A549 (cell line): Measurements from ENCODE around the gene PARP1. TPM values are rescaled to one million over a fixed set of nuclear protein-coding genes. Genes with fewer than 3 reads are reported as not detected.

Experiments used
- ATAC-seq, 2 experiments: fragments of 200-7000 bp in 1 of 2; fragments of >200 bp in 1 of 2; cut with Nextera tagmentation in 1 of 2; cut with Tn5 transposase in 1 of 2; 3 replicates each; pipeline versions ENCODE4 v1.8.0 to v1.9.1; 2018 to 2020; ENCODE audit warnings: mild to moderate bottlenecking in 1 of 2, moderate library complexity in 1 of 2
- CTCF ChIA-PET: fragments of 300-600 bp; sonication (Branson Sonifier 250); formaldehyde crosslinking; extraction: SDS; loops from one replicate; lab custom pipeline; 2021; ENCODE audit warnings: antibody characterized with exemption, inconsistent platforms; lab: Yijun Ruan, JAX
- POLR2A ChIA-PET: fragments of 350-600 bp; formaldehyde crosslinking; extraction: SDS; loops from one replicate; lab custom pipeline; 2021; ENCODE audit warnings: antibody characterized with exemption, inconsistent platforms; lab: Yijun Ruan, JAX
- DNase-seq, 2 experiments: peaks; one replicate each; pipeline versions ENCODE4 v3.0.0 to v3.0.0-alpha.2; 2011 to 2016; ENCODE audit warnings: low read depth in 1 of 2, low spot score in 1 of 2
- FAIRE-seq: peaks from 2 replicates; lab custom pipeline; 2011; peaks lifted over from hg19 to GRCh38; lab: Jason Lieb, UNC
- H3K27ac ChIP-seq, 2 experiments: fragments of >200 bp; sonication (Bioruptor Twin); formaldehyde crosslinking; 3 replicates each; pipeline ENCODE4 v1.5.1; 2016 to 2017
- H3K4me1 ChIP-seq: fragments of >200 bp; sonication (Bioruptor Twin); formaldehyde crosslinking; 3 replicates; pipeline ENCODE4 v1.6.1; 2016
- H3K4me2 ChIP-seq: fragments of >200 bp; sonication (Bioruptor Twin); formaldehyde crosslinking; 3 replicates; pipeline ENCODE4 v1.6.1; 2016
- H3K4me3 ChIP-seq: fragments of >200 bp; sonication (Bioruptor Twin); formaldehyde crosslinking; 3 replicates; pipeline ENCODE4 v1.5.1; 2016
- H3K9me3 ChIP-seq: fragments of >200 bp; sonication (Bioruptor Twin); formaldehyde crosslinking; 3 replicates; pipeline ENCODE4 v1.6.1; 2016
- CEBPB ChIP-seq, 2 experiments: fragments of >200 bp in 1 of 2; sonication (Bioruptor Twin) in 1 of 2; formaldehyde crosslinking in 1 of 2; IDR thresholded peaks; 2 replicates each; pipeline ENCODE4 v1.6.1; 2012 to 2016
- CHD4 ChIP-seq: fragments of 200-600 bp; sonication (generic); IDR thresholded peaks from 2 replicates; pipeline ENCODE4 v1.6.1; 2016; ENCODE audit warnings: antibody characterized with exemption, mild to moderate bottlenecking, borderline replicate concordance
- EP300 ChIP-seq, 2 experiments: fragments of >200 bp; sonication (Bioruptor Twin); formaldehyde crosslinking; IDR thresholded peaks; 2 replicates in 1 of 2; 3 replicates in 1 of 2; pipeline ENCODE4 v1.6.1; 2016 to 2017
- FOSL2 ChIP-seq, 2 experiments: fragments of 450-650 bp in 1 of 2; fragments of >200 bp in 1 of 2; sonication (Bioruptor Twin) in 1 of 2; formaldehyde crosslinking; IDR thresholded peaks; 2 replicates each; pipeline versions ENCODE4 v1.5.0 to v1.6.1; 2016 to 2020; ENCODE audit warnings: mild to moderate bottlenecking in 1 of 2, moderate library complexity in 1 of 2
- HDAC2 ChIP-seq: fragments of 200-600 bp; sonication (generic); IDR thresholded peaks from 2 replicates; pipeline ENCODE4 v1.6.1; 2016
- HOXA7 ChIP-seq: fragments of 250-450 bp; sonication (Bioruptor Pico); IDR thresholded peaks from 2 replicates; pipeline ENCODE4 v1.5.0; 2020; ENCODE audit warnings: mild to moderate bottlenecking, moderate library complexity
- HOXB13 ChIP-seq: fragments of 250-450 bp; sonication (Bioruptor Pico); IDR thresholded peaks from 2 replicates; pipeline ENCODE4 v1.5.0; 2020; ENCODE audit warnings: low read depth, mild to moderate bottlenecking, moderate library complexity
- JUN ChIP-seq, 2 experiments: fragments of >200 bp; sonication (Bioruptor Twin); formaldehyde crosslinking; IDR thresholded peaks; 2 replicates in 1 of 2; 3 replicates in 1 of 2; pipeline ENCODE4 v1.6.1; 2016 to 2017
- JUNB ChIP-seq: fragments of >200 bp; sonication (Bioruptor Twin); formaldehyde crosslinking; IDR thresholded peaks from 2 replicates; pipeline ENCODE4 v1.6.1; 2016
- MAFK ChIP-seq: fragments of 450-650 bp; IDR thresholded peaks from 2 replicates; pipeline ENCODE4 v1.6.1; 2014; ENCODE audit not compliant: partially characterized antibody
- NR3C1 ChIP-seq: fragments of >200 bp; sonication (Bioruptor Twin); formaldehyde crosslinking; IDR thresholded peaks from 3 replicates; pipeline ENCODE4 v1.6.1; 2017
- POLR2A ChIP-seq: IDR thresholded peaks from 2 replicates; pipeline ENCODE4 v1.6.1; 2012; ENCODE audit warnings: mild to moderate bottlenecking, low read length
- RAD21 ChIP-seq, 2 experiments: fragments of >200 bp in 1 of 2; sonication (Bioruptor Twin) in 1 of 2; formaldehyde crosslinking in 1 of 2; IDR thresholded peaks in 1 of 2; conservative IDR thresholded peaks in 1 of 2; 2 replicates in 1 of 2; 3 replicates in 1 of 2; pipeline ENCODE4 v1.6.1; 2012 to 2018; ENCODE audit warnings: inconsistent platforms in 1 of 2
- RARB ChIP-seq: fragments of 250-450 bp; sonication (Bioruptor Pico); IDR thresholded peaks from 2 replicates; pipeline ENCODE4 v1.8.0; 2021; ENCODE audit warnings: mild to moderate bottlenecking, moderate library complexity
- RCOR1 ChIP-seq: fragments of 150-350 bp; IDR thresholded peaks from 2 replicates; pipeline ENCODE4 v1.6.1; 2014; ENCODE audit warnings: antibody characterized with exemption, low read length, low read depth
- TP53 ChIP-seq: fragments of 250-450 bp; sonication (Bioruptor Pico); IDR thresholded peaks from 2 replicates; pipeline ENCODE4 v1.5.0; 2021; ENCODE audit warnings: mild to moderate bottlenecking, moderate library complexity
- ZFP36 ChIP-seq: fragments of 450-650 bp; IDR thresholded peaks from 2 replicates; pipeline ENCODE4 v1.6.1; 2014; ENCODE audit warnings: borderline replicate concordance; ENCODE audit not compliant: partially characterized antibody
- ZNF302 ChIP-seq: fragments of 250-450 bp; sonication (Bioruptor Pico); IDR thresholded peaks from 2 replicates; pipeline ENCODE4 v1.9.0; 2021; ENCODE audit warnings: inconsistent platforms, mild to moderate bottlenecking, moderate library complexity
- ZSCAN20 ChIP-seq: fragments of 250-450 bp; sonication (Bioruptor Pico); IDR thresholded peaks from 2 replicates; pipeline ENCODE4 v1.8.0; 2022; ENCODE audit warnings: mild to moderate bottlenecking, moderate library complexity
- WGBS: methylation state at CpG from one replicate; pipeline ENCODE4 v1.1.6; 2017; ENCODE audit errors: missing lambda C conversion rate; 5-methylcytosine and 5-hydroxymethylcytosine counted together
- polyA plus RNA-seq, 4 experiments: library from polyadenylated mRNA; depleted of rRNA in 3 of 4; stranded (reverse); fragments of >200 nt; fragmentation: RNase III in 1 of 4; extraction: RNeasy Plus Mini Kit Qiagen cat#74134 plus additional on column Dnase treatment in 1 of 4; gene quantifications; 2 replicates in 3 of 4; 3 replicates in 1 of 4; pipeline ENCODE4 v1.2.3, GENCODE V29; 2011 to 2017
- TF ChIP-seq, protein P1 (sequence below): IDR thresholded peaks from 2 replicates; pipeline ENCODE4 v1.6.1; 2012
- TF ChIP-seq, protein P2 (sequence below): fragments of >200 bp; sonication (Bioruptor Twin); formaldehyde crosslinking; IDR thresholded peaks from 3 replicates; pipeline ENCODE4 v1.5.1; 2016
- TF ChIP-seq, protein P3 (sequence below): fragments of 250-450 bp; sonication (Bioruptor Pico); IDR thresholded peaks from 2 replicates; pipeline ENCODE4 v1.5.0; 2020; ENCODE audit warnings: low read depth, mild to moderate bottlenecking, moderate library complexity
- TF ChIP-seq, protein P4 (sequence below): fragments of 250-450 bp; sonication (Bioruptor Pico); IDR thresholded peaks from 2 replicates; pipeline ENCODE4 v1.5.0; 2021; ENCODE audit warnings: mild to moderate bottlenecking, moderate library complexity, borderline replicate concordance
- TF ChIP-seq, protein P5 (sequence below): fragments of 450-650 bp; IDR thresholded peaks from 2 replicates; pipeline ENCODE4 v1.6.1; 2014; ENCODE audit warnings: antibody characterized with exemption

PARP1 gene
- polyA plus RNA-seq, 2 of the 4 experiments (the other 2 are of a cell fraction), result 125 to 134 TPM

DNA sequence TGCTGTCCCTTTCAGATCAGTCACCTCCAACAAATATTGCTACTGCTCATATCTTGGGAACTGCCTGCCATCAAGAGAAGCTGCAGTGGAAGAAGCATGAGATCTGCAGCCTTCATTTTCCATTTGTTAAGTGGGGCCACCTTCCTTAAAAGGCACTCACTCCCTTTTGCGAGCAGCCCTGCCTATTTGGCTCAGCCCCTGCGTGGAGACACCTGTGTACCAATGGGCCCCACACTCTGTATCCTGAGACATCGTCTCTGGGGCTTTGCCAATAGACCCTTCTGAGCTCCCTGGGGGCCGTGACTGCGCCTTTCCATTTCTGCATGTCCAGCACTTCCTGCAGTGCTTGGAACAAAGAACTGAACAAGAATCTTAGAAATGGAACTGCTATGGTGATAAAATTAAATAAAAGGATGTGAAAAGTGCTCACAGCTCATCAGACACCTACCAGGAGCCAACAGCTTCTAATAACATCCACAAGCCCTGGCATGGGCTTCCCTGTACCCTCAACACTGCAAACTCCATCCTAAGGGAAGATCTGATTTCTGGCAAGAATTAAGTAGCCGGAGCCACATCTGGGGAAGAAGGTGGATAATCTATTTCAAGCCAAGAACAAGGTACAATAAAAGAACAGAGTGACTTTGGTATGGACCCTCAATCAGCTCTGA is 36.7 kb downstream of the PARP1 start:
- CTCF ChIA-PET, result interaction anchor here (1.0 to 1.6 kb wide), 3 partner anchors 13 to 246 kb away, joined by 3 to 8 read pairs (median 4); partner anchors contain the start of gene PARP1
- H3K4me1 ChIP-seq, result no peaks in the 10 kb centered on the region
- DNase-seq (no peak), ATAC-seq (no peak), FAIRE-seq (no peak)
- H3K9me3 ChIP-seq, result no peaks in the 10 kb centered on the region
- TF ChIP-seq RAD21 (conservative IDR thresholded peaks at IDR 0.05 in 1 of 2, IDR thresholded peaks at IDR 0.05 in 1 of 2) (no peak), CEBPB (IDR thresholded peaks at IDR 0.05) (no peak), ZNF302 (no peak), JUNB (no peak), FOSL2 (IDR thresholded peaks at IDR 0.05) (no peak), FOSL2 (CRISPR knock-in tag; IDR thresholded peaks at IDR 0.05) (no peak), RCOR1 (no peak), NR3C1 (no peak), MAFK (no peak), ZSCAN20 (no peak), HDAC2 (no peak), RARB (no peak), EP300 (IDR thresholded peaks at IDR 0.05) (no peak), HOXB13 (CRISPR knock-in tag) (no peak), CHD4 (no peak)
- TF ChIP-seq, protein P1, sequence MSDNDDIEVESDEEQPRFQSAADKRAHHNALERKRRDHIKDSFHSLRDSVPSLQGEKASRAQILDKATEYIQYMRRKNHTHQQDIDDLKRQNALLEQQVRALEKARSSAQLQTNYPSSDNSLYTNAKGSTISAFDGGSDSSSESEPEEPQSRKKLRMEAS, result no peak
- TF ChIP-seq, protein P2, sequence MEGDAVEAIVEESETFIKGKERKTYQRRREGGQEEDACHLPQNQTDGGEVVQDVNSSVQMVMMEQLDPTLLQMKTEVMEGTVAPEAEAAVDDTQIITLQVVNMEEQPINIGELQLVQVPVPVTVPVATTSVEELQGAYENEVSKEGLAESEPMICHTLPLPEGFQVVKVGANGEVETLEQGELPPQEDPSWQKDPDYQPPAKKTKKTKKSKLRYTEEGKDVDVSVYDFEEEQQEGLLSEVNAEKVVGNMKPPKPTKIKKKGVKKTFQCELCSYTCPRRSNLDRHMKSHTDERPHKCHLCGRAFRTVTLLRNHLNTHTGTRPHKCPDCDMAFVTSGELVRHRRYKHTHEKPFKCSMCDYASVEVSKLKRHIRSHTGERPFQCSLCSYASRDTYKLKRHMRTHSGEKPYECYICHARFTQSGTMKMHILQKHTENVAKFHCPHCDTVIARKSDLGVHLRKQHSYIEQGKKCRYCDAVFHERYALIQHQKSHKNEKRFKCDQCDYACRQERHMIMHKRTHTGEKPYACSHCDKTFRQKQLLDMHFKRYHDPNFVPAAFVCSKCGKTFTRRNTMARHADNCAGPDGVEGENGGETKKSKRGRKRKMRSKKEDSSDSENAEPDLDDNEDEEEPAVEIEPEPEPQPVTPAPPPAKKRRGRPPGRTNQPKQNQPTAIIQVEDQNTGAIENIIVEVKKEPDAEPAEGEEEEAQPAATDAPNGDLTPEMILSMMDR, result no peak
- TF ChIP-seq, protein P3, sequence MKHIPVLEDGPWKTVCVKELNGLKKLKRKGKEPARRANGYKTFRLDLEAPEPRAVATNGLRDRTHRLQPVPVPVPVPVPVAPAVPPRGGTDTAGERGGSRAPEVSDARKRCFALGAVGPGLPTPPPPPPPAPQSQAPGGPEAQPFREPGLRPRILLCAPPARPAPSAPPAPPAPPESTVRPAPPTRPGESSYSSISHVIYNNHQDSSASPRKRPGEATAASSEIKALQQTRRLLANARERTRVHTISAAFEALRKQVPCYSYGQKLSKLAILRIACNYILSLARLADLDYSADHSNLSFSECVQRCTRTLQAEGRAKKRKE (CRISPR knock-in tag), result no peak
- POLR2A ChIA-PET, result no interaction called here
- no peak overlapping the region for H3K4me2 ChIP-seq
- H3K27ac ChIP-seq, result no peak overlapping the region
- no peak overlapping the region for H3K4me3 ChIP-seq
- WGBS, result 90% methylated on average over 6 of the region's 6 CpGs

DNA sequence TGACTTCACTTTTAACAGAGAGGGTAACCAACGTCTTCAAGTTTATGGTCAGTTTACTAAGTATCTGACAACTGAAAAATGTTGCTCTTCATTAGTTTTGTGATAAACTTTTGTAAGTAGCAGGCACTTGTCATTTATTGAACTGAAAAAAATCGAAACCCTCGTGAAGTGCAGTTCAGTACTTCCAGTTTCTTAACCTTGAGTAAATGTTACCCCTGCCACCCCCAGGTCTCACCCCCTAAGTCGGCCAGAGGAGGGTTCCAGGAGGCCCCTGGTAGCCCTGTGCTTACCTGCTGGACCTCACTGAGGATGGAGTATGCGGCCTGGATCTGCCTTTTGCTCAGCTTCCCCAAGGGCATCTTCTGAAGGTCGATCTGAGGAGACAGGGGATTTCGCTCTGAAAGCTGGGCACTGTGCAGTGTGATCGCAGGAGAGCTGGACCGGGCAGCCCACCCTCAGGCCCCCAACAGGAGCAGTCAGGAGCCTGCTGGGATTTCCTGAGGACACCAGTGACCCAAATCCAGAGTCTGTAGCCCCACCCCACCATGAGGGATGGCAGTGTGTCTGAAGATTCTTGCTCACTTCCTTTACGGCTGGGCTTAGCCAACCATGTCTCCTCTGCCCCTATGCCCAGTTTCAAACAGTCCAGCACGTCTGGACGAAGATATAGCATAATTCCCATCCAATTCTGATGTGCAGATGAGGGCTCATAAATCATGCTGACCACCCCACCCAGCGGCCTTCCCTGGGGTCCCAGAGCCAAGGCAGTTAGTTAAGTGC is 37.6 kb downstream of the PARP1 start:
- no peak for FAIRE-seq
- TF ChIP-seq EP300 (IDR thresholded peaks at IDR 0.05) (no peak), RAD21 (conservative IDR thresholded peaks at IDR 0.05 in 1 of 2, IDR thresholded peaks at IDR 0.05 in 1 of 2) (no peak)
- TF ChIP-seq, all 56 proteins: peak for 0
- Histone ChIP-seq H3K4me1 (no peaks in the 10 kb centered on the region), H3K4me2 (no peak overlapping the region), H3K27ac (no peak overlapping the region), H3K4me3 (no peak overlapping the region), H3K9me3 (no peaks in the 10 kb centered on the region)
- DNase-seq (no peak), ATAC-seq (no peak)
- CTCF ChIA-PET, result interaction anchor here (1.6 kb wide), 1 partner anchor 37 kb away, joined by 8 read pairs; the partner anchor contains the start of gene PARP1
- POLR2A ChIA-PET, result no interaction called here
- WGBS, result 87% methylated on average over 13 of the region's 13 CpGs

DNA sequence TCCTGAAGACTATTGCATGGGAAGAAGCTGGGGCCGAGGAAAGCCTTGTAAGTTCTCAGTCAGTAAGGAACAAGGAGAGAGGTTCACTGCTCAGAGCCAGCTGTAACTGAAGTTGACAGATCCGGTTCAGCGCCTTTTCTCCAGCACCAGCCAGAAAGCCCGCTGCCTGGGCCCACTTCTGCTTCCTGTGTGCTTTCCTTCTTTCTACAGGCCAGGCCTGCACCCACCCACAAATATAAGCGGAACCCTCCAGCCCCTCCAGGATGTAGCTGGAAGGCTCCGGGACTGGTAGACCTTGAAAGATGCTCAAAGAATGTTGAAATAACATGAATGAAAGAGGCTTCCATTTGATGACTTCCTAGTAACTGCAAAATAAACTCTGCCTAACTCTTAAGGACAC is 38.8 kb downstream of the PARP1 start:
- ATAC-seq (no peak), FAIRE-seq (no peak), DNase-seq (no peak)
- WGBS, result 79% methylated on average over 6 of the region's 6 CpGs
- no peak overlapping the region for H3K4me3 ChIP-seq
- POLR2A ChIA-PET, result no interaction called here
- TF ChIP-seq JUN (IDR thresholded peaks at IDR 0.05) (no peak), RCOR1 (no peak), HOXA7 (CRISPR knock-in tag) (no peak), ZFP36 (no peak), TP53 (CRISPR knock-in tag) (no peak), POLR2A (no peak)
- TF ChIP-seq, protein P4, sequence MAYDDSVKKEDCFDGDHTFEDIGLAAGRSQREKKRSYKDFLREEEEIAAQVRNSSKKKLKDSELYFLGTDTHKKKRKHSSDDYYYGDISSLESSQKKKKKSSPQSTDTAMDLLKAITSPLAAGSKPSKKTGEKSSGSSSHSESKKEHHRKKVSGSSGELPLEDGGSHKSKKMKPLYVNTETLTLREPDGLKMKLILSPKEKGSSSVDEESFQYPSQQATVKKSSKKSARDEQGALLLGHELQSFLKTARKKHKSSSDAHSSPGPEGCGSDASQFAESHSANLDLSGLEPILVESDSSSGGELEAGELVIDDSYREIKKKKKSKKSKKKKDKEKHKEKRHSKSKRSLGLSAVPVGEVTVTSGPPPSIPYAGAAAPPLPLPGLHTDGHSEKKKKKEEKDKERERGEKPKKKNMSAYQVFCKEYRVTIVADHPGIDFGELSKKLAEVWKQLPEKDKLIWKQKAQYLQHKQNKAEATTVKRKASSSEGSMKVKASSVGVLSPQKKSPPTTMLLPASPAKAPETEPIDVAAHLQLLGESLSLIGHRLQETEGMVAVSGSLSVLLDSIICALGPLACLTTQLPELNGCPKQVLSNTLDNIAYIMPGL (CRISPR knock-in tag), result no peak
- TF ChIP-seq, protein P5, sequence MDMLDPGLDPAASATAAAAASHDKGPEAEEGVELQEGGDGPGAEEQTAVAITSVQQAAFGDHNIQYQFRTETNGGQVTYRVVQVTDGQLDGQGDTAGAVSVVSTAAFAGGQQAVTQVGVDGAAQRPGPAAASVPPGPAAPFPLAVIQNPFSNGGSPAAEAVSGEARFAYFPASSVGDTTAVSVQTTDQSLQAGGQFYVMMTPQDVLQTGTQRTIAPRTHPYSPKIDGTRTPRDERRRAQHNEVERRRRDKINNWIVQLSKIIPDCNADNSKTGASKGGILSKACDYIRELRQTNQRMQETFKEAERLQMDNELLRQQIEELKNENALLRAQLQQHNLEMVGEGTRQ, result no peak
- no peak overlapping the region for H3K4me2 ChIP-seq
- no peak overlapping the region for H3K27ac ChIP-seq
- H3K4me1 ChIP-seq, result no peaks in the 10 kb centered on the region
- no peaks in the 10 kb centered on the region for H3K9me3 ChIP-seq
- CTCF ChIA-PET, result interaction anchor here (0.7 kb wide), 1 partner anchor 133 kb away, joined by 3 read pairs; no protein-coding TSS in a partner anchor
